HG02870 (cell line): ENCODE data around the gene ADGRD1.
"Not testable (repeated sequence)": the region's sequence is repeated elsewhere in the genome, so short reads cannot be mapped to it uniquely, and the experiment has no call there.

Source experiments
- ATAC-seq: cut with Tn5 transposase; IDR thresholded peaks from one replicate; pipeline ENCODE4 v1.9.1; 2021; ENCODE audit warnings: mild to moderate bottlenecking, moderate library complexity; ENCODE audit not compliant: unreplicated experiment

Gene ADGRD1

DNA sequence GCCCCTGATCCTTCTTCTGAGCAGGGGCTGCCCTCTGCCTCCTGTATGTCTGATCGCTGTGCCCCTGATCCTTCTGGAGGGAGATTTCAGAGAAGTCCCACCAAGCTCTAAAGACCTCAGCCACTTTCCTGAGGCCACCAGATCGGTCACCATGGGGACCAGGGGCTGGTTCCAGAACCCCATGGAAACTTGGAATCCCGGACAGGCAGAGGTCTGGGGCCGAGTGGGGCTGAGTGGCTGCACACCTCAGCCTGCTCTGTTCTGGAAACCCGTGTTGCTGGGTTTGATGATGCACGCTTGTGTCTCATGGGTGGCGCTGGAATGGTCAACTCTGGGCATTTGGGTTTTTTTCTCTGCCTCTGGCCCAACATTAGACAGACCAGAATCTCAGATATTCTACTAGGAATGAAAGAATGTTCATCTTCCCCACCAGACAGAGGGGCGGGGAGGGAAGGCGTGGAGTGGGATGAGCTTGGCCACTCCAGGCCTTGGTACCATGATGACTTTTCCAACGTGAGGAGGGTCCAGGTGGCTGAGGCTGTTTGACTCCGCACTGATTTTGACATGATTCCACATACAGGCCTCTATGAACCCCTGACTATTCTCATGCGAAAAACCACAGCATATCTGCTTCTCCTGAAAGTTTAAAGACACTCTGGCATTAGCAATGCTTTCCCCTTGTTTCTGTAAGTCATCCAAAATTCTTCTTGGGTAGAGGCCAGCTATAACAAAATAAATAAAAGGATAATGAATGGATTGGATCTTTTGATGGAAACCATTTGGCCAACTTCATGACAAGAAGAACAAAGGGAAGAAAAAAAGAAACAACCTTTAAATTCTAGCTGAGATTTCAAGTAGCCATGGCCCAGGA, 114.5 kb downstream of the ADGRD1 start:
- ATAC-seq = no peak

- not testable (repeated sequence) for ATAC-seq
Measured at GRCh38 chr12:131068926-131069720, 115.4 kb downstream of the ADGRD1 start.

GRCh38 chr12:131070136-131070535, 116.4 kb downstream of the ADGRD1 start:
- ATAC-seq = not testable (repeated sequence)

DNA sequence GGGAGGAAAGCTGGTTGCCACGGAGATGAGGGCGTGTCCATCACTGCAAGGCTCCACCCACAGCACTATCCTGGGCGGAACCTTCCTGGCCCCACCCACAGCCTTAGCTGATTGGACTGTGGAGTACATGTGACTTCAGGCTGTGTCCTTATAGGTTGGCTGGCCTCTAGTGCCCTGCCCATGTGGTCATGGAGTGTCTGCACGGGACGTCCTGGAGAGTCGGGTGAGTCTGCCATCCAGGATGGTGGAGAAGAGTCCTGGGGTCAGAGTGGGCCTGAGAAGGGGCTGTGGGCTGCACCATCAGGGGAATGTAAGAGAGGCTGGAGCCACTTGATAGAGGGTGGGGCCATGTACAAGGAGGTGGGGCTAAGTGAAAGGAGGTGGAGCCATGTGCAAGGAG, 117.0 kb downstream of the ADGRD1 start:
- not testable (repeated sequence) for ATAC-seq

- not testable (repeated sequence) for ATAC-seq
Measured at GRCh38 chr12:131071234-131071820, 117.6 kb downstream of the ADGRD1 start.

- ATAC-seq = not testable (repeated sequence)
Measured at GRCh38 chr12:131071950-131072349, 118.2 kb downstream of the ADGRD1 start.

GRCh38 chr12:131072451-131073230, 118.9 kb downstream of the ADGRD1 start:
- no peak for ATAC-seq

- no peak for ATAC-seq
Measured at GRCh38 chr12:131074221-131075083, 120.7 kb downstream of the ADGRD1 start.

DNA sequence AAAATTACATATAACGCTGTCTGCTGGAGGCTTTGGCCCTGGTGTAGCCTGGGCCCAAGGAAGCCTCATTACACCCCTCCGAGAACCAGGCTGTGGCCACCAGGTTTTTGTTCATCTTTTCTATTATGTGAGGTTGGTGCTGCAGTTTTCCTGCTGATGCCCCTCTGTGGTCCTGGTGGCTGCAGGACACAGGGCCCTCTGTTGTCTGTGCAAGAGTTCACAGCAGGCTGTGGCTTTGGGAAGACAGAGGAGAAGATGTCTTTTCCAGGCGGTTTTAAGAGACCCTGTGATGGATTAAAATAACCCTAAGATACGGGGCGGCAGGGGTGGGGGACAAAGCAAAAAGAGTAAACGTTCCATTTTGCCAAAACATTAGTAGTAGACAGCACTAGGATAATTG, 121.5 kb downstream of the ADGRD1 start:
- ATAC-seq = no peak

DNA sequence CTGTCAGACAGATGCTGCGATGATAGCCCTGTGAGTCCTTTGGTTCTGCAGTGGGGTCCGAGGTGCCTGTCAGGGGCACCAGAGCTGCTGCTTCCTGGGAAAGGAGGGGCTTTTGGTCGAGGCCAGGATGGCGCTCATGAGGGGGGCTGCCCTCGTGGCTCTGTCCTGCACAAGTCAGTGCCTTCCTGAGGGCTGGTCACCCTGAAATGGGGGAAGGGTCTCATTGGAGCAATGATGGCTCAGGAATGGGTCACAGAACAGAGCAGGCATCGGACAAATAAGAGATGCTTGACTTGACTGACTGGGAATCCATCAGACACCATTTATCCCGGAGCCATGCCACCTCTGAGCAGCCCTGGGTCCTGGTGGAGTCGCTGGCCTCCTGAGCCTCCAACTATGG, 121.9 kb downstream of the ADGRD1 start:
- no peak for ATAC-seq

DNA sequence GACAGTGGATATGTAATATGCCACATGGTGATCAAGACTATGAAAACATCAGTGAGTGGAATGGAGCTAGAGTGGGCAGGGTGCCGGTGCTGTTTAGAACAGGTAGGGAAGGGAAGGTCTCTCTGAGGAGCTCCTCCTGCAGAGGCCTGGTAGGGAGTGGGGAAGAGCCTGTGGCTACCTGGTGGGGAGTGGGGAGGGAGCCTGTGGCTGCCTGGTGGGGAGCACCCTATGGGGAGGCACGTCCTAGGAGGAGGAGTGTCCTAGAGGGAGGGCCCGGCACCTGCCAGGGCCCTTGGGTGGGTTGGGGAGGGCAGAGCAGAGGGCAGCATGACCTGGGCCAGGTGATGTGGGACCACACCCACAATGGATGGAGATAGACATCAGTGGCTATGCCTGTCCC, 122.6 kb downstream of the ADGRD1 start:
- no peak for ATAC-seq

GRCh38 chr12:131076791-131077747, 123.4 kb downstream of the ADGRD1 start:
- ATAC-seq = no peak

- ATAC-seq = no peak
Measured at GRCh38 chr12:131077931-131078391, 124.3 kb downstream of the ADGRD1 start.

GRCh38 chr12:131082290-131083194, 128.8 kb downstream of the ADGRD1 start:
- no peak for ATAC-seq

DNA sequence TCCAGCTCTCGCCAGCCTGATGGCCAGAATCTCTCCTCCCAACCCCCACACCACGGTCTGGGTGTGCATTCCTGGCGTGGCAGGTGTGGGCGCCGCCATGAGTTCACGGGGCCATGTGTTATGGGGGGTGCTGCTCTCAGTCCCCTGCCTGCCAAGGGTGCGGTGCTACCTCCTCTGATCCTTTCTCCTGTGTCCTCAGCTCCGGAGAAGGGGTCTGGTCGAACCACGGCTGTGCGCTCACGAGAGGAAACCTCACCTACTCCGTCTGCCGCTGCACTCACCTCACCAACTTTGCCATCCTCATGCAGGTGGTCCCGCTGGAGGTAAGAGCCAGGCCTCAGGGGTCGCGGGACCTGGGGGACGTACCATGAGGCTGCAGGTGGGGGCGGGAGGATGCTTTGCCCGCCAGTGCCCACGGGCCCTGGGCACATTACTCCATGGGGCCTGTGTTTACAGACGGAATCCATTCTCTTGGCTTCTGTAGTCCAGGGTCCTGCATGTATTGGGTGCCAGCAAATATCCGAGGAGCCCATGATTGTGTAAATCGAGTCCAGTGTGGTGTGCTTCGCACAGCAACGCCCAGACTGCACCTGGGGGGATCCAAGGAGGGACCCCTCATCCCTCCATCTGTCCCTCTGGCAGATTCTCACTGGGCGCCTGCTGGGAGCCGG, 130.8 kb downstream of the ADGRD1 start:
- no peak for ATAC-seq

DNA sequence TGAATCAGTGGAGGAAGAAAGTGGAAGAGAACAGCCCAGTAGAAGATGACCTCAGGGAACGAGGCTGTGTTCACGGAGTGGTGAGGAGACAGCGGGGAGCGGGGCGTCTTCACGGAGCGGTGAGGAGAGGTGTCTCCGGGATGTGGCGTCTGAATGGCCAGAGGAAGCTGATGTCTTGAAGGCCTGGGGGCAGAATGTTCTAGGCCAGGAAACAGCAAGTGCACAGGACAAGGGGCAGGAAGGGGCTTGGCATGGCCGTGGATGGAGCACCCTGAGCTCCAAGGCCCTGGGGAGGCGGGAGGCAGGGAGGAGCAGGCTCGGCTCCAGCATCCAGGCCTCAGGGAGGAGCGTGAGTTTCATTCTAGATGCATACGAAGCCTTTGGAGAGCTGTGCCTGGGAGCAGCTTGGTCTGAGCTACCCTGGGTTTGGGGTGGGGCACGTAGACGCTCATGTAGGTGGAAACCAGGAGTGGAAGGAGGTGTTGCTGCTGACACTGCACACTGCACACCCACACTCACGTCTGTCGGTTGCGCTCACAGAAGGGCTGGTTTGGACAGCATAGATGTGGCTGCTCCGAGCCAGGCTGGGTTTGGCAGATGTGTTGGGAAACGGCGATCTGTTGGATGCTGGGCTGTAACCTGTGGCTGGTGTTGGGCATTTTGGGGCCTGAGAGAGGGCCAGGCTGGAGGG, 131.6 kb downstream of the ADGRD1 start:
- no peak for ATAC-seq
